Measurements from ENCODE around the gene ASRGL1.

The ASRGL1 gene

GRCh38 chr11:62406034-62406433 is 68.8 kb downstream of the ASRGL1 start:
- in situ Hi-C loops (cut with MboI; ENCODE audit: low sequenced_read_pairs): loop anchor here (25.0 kb wide), 2 partner anchors 156 to 456 kb away; partner anchors contain the start of gene EEF1G

- in situ Hi-C loops (cut with MboI; ENCODE audit: low sequenced_read_pairs): loop anchor here (10.0 to 25.0 kb wide), 3 partner anchors 152 to 452 kb away; partner anchors contain the start of gene EEF1G
Measured at GRCh38 chr11:62409831-62410230, 72.6 kb downstream of the ASRGL1 start.

DNA sequence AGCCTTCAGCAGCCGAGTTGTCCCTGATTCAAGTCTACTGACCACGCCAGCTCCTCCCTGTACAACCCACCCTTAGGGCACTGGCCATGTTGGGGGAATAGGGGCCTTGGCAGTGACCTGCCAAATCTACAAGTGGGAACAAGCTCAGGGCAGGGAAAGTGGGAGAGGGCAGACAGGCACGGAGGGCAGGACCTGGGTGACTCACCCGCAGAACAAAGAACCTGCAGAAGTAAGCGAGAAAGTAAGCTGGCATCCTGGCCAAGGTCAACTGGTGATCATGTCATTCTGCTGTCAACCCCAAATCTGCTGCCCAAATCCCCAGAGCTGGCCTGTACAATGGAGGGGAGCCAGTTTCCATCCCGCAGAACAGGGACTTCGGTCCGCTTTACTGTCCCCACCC is 73.7 kb downstream of the ASRGL1 start:
- in situ Hi-C loops (cut with MboI; ENCODE audit: low sequenced_read_pairs): loop anchor here (10.0 to 25.0 kb wide), 3 partner anchors 151 to 451 kb away; partner anchors contain the start of gene EEF1G

- in situ Hi-C loops (cut with MboI; ENCODE audit: low sequenced_read_pairs): loop anchor here (10.0 to 25.0 kb wide), 3 partner anchors 151 to 451 kb away; partner anchors contain the start of gene EEF1G
Measured at GRCh38 chr11:62411524-62411923, 74.3 kb downstream of the ASRGL1 start.

- in situ Hi-C loops (cut with MboI; ENCODE audit: low sequenced_read_pairs): loop anchor here (10.0 to 25.0 kb wide), 3 partner anchors 149 to 449 kb away; partner anchors contain the start of gene EEF1G
Measured at GRCh38 chr11:62413060-62413696, 75.9 kb downstream of the ASRGL1 start.

GRCh38 chr11:62416596-62416995 is 79.3 kb downstream of the ASRGL1 start:
- in situ Hi-C loops (cut with MboI; ENCODE audit: low sequenced_read_pairs): loop anchor here (10.0 to 25.0 kb wide), 3 partner anchors 146 to 446 kb away; partner anchors contain the start of gene EEF1G

- in situ Hi-C loops (cut with MboI; ENCODE audit: low sequenced_read_pairs): loop anchor here (10.0 to 25.0 kb wide), 3 partner anchors 144 to 444 kb away; partner anchors contain the start of gene EEF1G
Measured at GRCh38 chr11:62418136-62418535, 80.9 kb downstream of the ASRGL1 start.

DNA sequence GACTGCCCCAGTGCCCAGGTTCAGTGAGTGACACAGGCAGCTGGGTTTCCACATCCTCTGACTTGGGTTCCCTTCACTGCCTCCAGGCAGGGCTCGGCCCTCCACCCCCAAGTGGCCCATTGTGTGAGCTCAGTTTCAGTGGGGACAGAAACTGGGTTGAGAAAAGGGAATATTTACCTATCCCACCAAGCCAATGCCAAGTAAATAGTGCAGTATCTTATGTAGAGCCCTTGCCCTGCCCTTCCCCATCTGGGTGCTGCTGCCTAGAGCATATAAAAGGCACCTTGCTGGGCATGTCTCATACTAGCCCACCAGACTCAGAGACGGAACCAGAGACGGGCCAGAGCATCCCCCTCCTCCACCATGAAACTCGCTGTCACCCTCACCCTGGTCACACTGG is 81.5 kb downstream of the ASRGL1 start, which contains the start of gene SCGB1A1:
TSS of gene SCGB1A1 (plus strand) at position 301 of the 400 bp plus-strand sequence. CDS start at position 364, 63 bp downstream.
- in situ Hi-C loops (cut with MboI; ENCODE audit: low sequenced_read_pairs): loop anchor here (10.0 to 25.0 kb wide), 3 partner anchors 144 to 444 kb away; partner anchors contain the start of gene EEF1G

DNA sequence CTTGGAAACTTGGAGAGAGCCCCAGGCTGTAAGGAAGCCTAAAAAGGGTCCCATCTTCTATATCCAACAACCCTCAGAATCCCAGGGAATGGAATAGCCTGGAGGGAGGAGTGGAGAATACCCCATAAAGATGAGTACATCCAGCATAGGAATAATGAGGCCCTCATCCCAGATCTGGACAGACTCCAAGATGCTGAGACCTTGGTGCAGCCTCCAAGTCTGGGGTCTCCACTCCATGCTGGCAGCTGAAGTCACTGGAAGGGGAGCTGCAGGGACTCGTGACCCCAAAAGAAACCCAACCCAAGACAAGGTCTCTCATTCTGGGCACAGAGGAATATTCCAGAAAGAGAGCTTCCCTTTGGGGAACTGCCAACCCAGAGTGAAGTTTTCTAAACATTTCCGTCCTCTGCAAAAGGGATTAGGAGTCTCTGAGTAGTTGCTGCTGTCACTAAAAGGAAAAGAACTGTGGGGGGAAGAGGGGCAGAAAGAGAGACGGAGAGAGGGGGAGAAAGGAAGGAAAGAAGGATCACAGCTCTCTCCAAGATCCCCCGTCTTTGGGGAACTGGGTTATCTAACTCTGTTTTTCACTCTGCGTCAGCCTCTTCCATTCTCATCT is 82.2 kb downstream of the ASRGL1 start:
- in situ Hi-C loops (cut with MboI; ENCODE audit: low sequenced_read_pairs): loop anchor here (10.0 to 25.0 kb wide), 3 partner anchors 143 to 443 kb away; partner anchors contain the start of gene EEF1G

DNA sequence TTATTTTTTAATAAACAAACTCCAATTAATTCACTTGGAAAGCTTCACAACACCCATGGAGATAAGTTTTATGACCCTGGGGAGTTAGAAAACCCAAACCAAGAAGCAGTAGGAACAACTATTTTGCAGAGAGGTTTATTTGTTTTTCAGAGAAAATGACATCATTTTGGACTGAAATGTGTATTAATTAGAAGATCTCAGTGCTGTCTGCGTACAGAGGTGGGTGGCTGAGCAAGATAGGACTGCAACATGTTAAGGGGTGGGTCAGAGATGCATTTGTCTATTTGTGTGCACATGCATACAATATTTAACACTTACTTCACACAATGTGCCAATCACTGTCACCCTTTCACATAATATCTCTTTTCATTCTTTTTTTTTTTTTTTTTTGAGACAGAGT is 82.7 kb downstream of the ASRGL1 start:
- in situ Hi-C loops (cut with MboI; ENCODE audit: low sequenced_read_pairs): loop anchor here (10.0 to 25.0 kb wide), 3 partner anchors 142 to 442 kb away; partner anchors contain the start of gene EEF1G

- in situ Hi-C loops (cut with MboI; ENCODE audit: low sequenced_read_pairs): loop anchor here (25.0 kb wide), 2 partner anchors 141 to 441 kb away; partner anchors contain the start of gene EEF1G
Measured at GRCh38 chr11:62420882-62421281, 83.6 kb downstream of the ASRGL1 start.

DNA sequence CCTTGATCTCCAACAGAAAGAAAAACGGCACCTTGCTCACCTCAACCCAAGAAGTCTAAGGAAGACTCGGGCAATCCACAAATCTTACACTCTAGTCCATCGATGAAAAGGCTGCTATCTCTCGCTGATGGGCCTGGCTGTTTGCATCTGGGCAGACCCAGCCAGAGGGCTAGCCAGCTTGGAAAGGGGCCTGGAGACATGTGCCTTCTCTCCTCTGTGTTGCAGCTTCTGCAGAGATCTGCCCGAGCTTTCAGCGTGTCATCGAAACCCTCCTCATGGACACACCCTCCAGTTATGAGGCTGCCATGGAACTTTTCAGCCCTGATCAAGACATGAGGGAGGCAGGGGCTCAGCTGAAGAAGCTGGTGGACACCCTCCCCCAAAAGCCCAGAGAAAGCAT is 84.7 kb downstream of the ASRGL1 start:
- in situ Hi-C loops (cut with MboI; ENCODE audit: low sequenced_read_pairs): loop anchor here (25.0 kb wide), 2 partner anchors 140 to 440 kb away; partner anchors contain the start of gene EEF1G

DNA sequence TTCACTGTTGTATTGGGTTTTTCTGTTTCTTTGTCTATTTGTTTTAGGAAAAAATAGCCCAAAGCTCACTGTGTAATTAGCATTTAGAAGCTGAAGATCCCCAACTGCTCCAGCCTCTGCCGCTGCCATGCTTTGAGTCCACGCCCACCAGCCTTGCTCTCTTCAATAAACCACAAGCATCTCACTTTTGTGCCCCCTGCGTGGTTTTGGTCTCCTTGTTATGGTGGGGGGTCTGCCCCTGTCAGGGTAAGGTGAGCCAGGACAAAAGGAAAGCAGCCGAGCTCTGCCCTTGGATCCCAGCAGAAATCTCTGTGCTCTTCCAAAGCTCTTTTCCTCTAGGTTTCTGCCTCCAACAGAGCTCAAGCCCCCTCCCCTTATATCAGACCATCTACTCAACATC is 85.8 kb downstream of the ASRGL1 start:
- in situ Hi-C loops (cut with MboI; ENCODE audit: low sequenced_read_pairs): loop anchor here (25.0 kb wide), 2 partner anchors 139 to 439 kb away; partner anchors contain the start of gene EEF1G

- in situ Hi-C loops (cut with MboI; ENCODE audit: low sequenced_read_pairs): no loop called here
Measured at GRCh38 chr11:62427630-62428233, 90.5 kb downstream of the ASRGL1 start.

DNA sequence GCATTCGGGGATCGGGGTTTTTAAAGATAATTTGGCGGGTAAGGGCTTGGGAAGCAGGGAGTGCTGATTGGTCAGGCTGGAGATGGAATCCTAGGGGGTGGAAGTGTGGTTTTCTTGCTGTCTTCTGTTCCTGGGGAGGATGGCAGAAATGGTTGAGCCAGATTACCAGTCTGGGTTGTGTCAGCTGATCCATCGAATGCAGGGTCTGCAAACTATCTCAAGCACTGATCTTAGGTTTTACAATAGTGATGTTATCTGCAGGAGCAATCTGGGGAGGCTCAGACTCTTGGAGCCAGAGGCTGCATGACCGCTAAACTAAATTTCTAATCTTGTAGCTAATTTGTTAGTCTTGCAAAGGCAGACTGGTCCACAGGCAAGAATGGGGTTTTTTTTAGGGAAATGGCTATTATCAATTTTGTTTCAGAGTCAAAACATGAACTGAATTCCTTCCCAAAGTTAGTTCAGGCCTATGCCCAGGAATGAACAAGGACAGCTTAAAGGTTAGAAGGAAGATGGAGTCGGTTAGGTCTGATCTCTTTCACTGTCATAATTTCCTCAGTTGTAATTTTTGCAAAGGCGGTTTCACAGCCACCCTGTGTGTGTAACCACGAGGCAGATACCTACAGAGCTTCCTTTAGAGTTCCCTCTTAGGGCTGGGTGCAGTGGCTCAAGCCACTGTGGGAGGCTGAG is 91.8 kb downstream of the ASRGL1 start:
- in situ Hi-C loops (cut with MboI; ENCODE audit: low sequenced_read_pairs): no loop called here

DNA sequence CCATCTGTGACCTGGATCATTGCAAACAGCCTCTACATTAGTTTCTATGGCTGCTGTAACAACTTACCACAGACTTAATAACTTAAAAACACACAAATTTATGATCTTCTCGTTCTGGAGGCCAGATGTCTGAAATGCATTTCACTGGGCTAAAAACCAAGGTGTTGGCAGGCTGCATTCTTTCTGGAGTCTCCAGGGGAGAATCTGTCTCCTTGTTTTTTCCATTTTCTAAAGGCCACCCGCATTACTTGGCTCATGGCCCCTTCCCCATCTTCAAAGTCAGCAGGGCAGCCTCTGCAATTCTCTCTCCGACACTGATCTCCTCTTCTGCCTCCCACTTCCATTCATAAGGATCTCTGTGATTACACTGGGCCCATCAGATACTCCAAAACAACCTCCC is 93.2 kb downstream of the ASRGL1 start:
- in situ Hi-C loops (cut with MboI; ENCODE audit: low sequenced_read_pairs): no loop called here

- in situ Hi-C loops (cut with MboI; ENCODE audit: low sequenced_read_pairs): no loop called here
Measured at GRCh38 chr11:62431171-62431901, 94.1 kb downstream of the ASRGL1 start.

DNA sequence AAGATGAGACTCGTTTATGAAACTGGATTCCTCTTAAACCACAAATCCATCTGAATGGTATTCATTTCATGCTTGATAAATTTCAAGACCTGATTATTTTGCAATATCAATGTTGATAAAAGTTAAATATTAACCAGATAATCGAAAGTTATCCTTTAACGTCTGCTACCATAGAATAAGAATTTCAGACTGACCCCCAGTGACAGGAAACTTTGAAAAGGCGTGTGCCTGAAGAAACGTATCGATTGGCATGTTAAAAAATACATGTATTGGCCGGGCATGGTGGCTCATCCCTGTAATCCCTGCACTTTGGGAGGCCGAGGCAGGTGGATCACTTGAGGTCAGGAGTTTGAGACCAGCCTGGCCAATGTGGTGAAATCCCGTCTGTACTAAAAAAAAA is 95.4 kb downstream of the ASRGL1 start:
- in situ Hi-C loops (cut with MboI; ENCODE audit: low sequenced_read_pairs): no loop called here

DNA sequence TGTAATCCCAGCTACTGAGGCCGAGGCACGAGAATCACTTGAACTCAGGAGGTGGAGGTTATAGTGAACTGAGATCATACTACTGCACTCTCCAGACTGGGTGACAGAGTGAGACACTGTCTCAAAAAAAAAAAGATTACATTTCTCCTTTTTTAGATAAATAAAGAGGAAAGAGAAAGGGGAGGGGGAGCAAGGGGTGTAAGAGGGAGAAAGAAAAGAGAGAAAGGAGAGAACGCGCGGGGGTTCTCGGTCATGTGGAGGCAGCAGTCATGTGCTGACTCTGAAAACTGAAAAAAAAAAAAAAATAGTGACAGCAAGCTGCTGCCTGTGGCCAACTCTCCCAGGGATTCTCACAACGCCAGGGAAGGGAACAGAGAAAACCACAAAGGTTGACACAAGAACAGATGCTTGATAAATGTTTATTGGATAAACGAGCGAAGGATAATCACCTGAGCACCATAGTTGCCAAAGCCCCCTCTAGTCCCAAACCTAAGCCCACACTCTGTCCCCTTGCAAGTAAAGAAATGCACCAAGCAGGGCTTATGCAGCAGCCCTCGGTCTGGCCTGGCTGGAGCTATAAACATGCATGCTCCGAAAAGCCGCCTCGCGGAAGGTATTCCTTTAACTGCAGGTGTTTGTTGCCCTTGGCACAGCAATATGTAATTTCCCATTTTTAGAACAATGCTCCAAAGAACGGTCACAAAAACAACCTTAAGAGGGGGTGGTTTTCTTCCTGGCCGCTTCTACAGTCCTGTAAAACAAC is 96.1 kb downstream of the ASRGL1 start:
- in situ Hi-C loops (cut with MboI; ENCODE audit: low sequenced_read_pairs): no loop called here
